ENCODE data around the gene ELF1.
"Not testable (repeated sequence)": the region's sequence is repeated elsewhere in the genome, so short reads cannot be mapped to it uniquely, and the experiment has no call there.

The ELF1 gene

GRCh38 chr13:40968416-40969000 lies 50.6 kb downstream of the ELF1 start:
- H3K4me3 ChIP-seq: no peak overlapping the region
- H3K27ac ChIP-seq: peak overlapping the region in 1 of 21 experiments; percentile 48

- Histone ChIP-seq H3K27ac (no peak overlapping the region), H3K4me3 (no peak overlapping the region)
Observed at GRCh38 chr13:40966298-40966697, 52.8 kb downstream of the ELF1 start.

GRCh38 chr13:40963927-40964326 lies 55.2 kb downstream of the ELF1 start:
- peak overlapping the region in 2 of 21 experiments; percentile 5 to 17 for H3K27ac ChIP-seq

GRCh38 chr13:40961826-40962225 lies 57.3 kb downstream of the ELF1 start:
- H3K27ac ChIP-seq: peak overlapping the region in 8 of 21 experiments; percentile 7 to 54 (median 23)
- no peak overlapping the region for H3K4me3 ChIP-seq

More at GRCh38 chr13:40963927-40964326, 55.2 kb downstream of the ELF1 start:
- H3K4me3 ChIP-seq: no peak overlapping the region

- Histone ChIP-seq H3K27ac (peak overlapping the region in 7 of 21 experiments; percentile 0 to 54 (median 26)), H3K4me3 (no peak overlapping the region)
Observed at GRCh38 chr13:40961214-40961613, 57.9 kb downstream of the ELF1 start.

GRCh38 chr13:40960716-40961115 lies 58.4 kb downstream of the ELF1 start:
- Histone ChIP-seq H3K27ac (peak overlapping the region in 1 of 21 experiments; percentile 7), H3K4me3 (no peak overlapping the region)

- Histone ChIP-seq H3K27ac (no peak overlapping the region), H3K4me3 (no peak overlapping the region)
Observed at GRCh38 chr13:40958655-40959054, 60.5 kb downstream of the ELF1 start.

GRCh38 chr13:40946485-40946884 lies 72.6 kb downstream of the ELF1 start:
- Histone ChIP-seq H3K27ac (peak overlapping the region in 1 of 21 experiments; percentile 44), H3K4me3 (no peak overlapping the region)

GRCh38 chr13:40943073-40943472 lies 76.0 kb downstream of the ELF1 start:
- Histone ChIP-seq H3K4me3 (no peak overlapping the region), H3K27ac (no peak overlapping the region)

- Histone ChIP-seq H3K4me3 (no peak overlapping the region), H3K27ac (no peak overlapping the region)
Observed at GRCh38 chr13:40941581-40941980, 77.5 kb downstream of the ELF1 start.

GRCh38 chr13:40940841-40941240 lies 78.3 kb downstream of the ELF1 start:
- Histone ChIP-seq H3K4me3 (no peak overlapping the region), H3K27ac (no peak overlapping the region)

GRCh38 chr13:40933508-40934204 lies 85.5 kb downstream of the ELF1 start:
- no peak overlapping the region for H3K4me3 ChIP-seq
- no peak overlapping the region for H3K27ac ChIP-seq

GRCh38 chr13:40932252-40932651 lies 86.9 kb downstream of the ELF1 start:
- Histone ChIP-seq H3K4me3 (no peak overlapping the region), H3K27ac (no peak overlapping the region)

- H3K27ac ChIP-seq: no peak overlapping the region
- no peak overlapping the region for H3K4me3 ChIP-seq
Observed at GRCh38 chr13:40931719-40932118, 87.4 kb downstream of the ELF1 start.

- H3K27ac ChIP-seq, H3K4me3 ChIP-seq: not testable (repeated sequence)
Observed at GRCh38 chr13:40929883-40930282, 89.2 kb downstream of the ELF1 start.

GRCh38 chr13:40928980-40929379 lies 90.1 kb downstream of the ELF1 start:
- Histone ChIP-seq H3K4me3 (no peak overlapping the region), H3K27ac (no peak overlapping the region)

GRCh38 chr13:40927929-40928328 lies 91.2 kb downstream of the ELF1 start:
- H3K27ac ChIP-seq: no peak overlapping the region
- no peak overlapping the region for H3K4me3 ChIP-seq

GRCh38 chr13:40923867-40924266 lies 95.2 kb downstream of the ELF1 start:
- Histone ChIP-seq H3K27ac (no peak overlapping the region), H3K4me3 (no peak overlapping the region)

- Histone ChIP-seq H3K27ac (peak overlapping the region in 1 of 21 experiments; percentile 18), H3K4me3 (no peak overlapping the region)
Observed at GRCh38 chr13:40922437-40923040, 96.6 kb downstream of the ELF1 start.

- Histone ChIP-seq H3K4me3 (peak overlapping the region; percentile 42 to 74 (median 58)), H3K27ac (peak overlapping the region in 18 of 21 experiments; percentile 56 to 91 (median 83))
Observed at GRCh38 chr13:40920826-40921225, 98.3 kb downstream of the ELF1 start.

- H3K27ac ChIP-seq: peak overlapping the region in 2 of 21 experiments; percentile 44 to 85
- H3K4me3 ChIP-seq: not testable (repeated sequence)
Observed at GRCh38 chr13:40919901-40920300, 99.2 kb downstream of the ELF1 start.
